ENCODE data around the gene LY6G5B. TPM values are rescaled to one million over a fixed set of nuclear protein-coding genes. Genes with fewer than 3 reads are reported as not detected.

Gene LY6G5B
- total RNA-seq, 1 donor from 2014 or later = 22.0 TPM

- H3K36me3 Mint-ChIP-seq = no peaks in the 10 kb centered on the region
Observed at GRCh38 chr6:31677955-31678354, 8.2 kb downstream of the LY6G5B start.

GRCh38 chr6:31680226-31681134 lies 10.7 kb downstream of the LY6G5B start, which contains the start of gene LY6G5C:
Gene LY6G5C (minus strand): TSS chr6:31681067. CDS start chr6:31680373, 694 bp downstream.
- peak within 1 kb of the TSS; percentile 87 for H3K4me3 Mint-ChIP-seq
- H3K9me3 Mint-ChIP-seq = no peaks in the 10 kb centered on the region
- peaks cover 20% of the 10 kb centered on the region for H3K4me1 Mint-ChIP-seq (ENCODE audit: unreplicated experiment)
- peak; percentile 82 for TF ChIP-seq CTCF (conservative IDR thresholded peaks at IDR 0.05)
- peak within 1 kb of the TSS; percentile 77 for H3K27ac Mint-ChIP-seq
- DNase-seq (ENCODE audit: extremely low spot score, unreplicated experiment) = peak; percentile 85
- H3K27me3 Mint-ChIP-seq = no peaks in the 10 kb centered on the region
- H3K36me3 Mint-ChIP-seq = no peaks in the 10 kb centered on the region

More at GRCh38 chr6:31677955-31678354, 8.2 kb downstream of the LY6G5B start:
- no peaks in the 10 kb centered on the region for H3K27me3 Mint-ChIP-seq
- H3K27ac Mint-ChIP-seq = no peak overlapping the region
- H3K4me1 Mint-ChIP-seq (ENCODE audit: unreplicated experiment) = peaks cover 13% of the 10 kb centered on the region
- DNase-seq (ENCODE audit: extremely low spot score, unreplicated experiment) = no peak
- no peak overlapping the region for H3K4me3 Mint-ChIP-seq
- H3K9me3 Mint-ChIP-seq = no peaks in the 10 kb centered on the region
- no peak for TF ChIP-seq CTCF (conservative IDR thresholded peaks at IDR 0.05)

- no peaks in the 10 kb centered on the region for H3K9me3 Mint-ChIP-seq
- H3K4me3 Mint-ChIP-seq = peak overlapping the region; percentile 87
- peaks cover 2% of the 10 kb centered on the region for H3K36me3 Mint-ChIP-seq
- peaks cover 20% of the 10 kb centered on the region for H3K4me1 Mint-ChIP-seq (ENCODE audit: unreplicated experiment)
- peak; percentile 18 for TF ChIP-seq CTCF (conservative IDR thresholded peaks at IDR 0.05)
- no peaks in the 10 kb centered on the region for H3K27me3 Mint-ChIP-seq
- peak overlapping the region; percentile 77 for H3K27ac Mint-ChIP-seq
- DNase-seq (ENCODE audit: extremely low spot score, unreplicated experiment) = no peak
Observed at GRCh38 chr6:31681135-31681671, 11.4 kb downstream of the LY6G5B start.

- peaks cover 20% of the 10 kb centered on the region for H3K4me1 Mint-ChIP-seq (ENCODE audit: unreplicated experiment)
- no peaks in the 10 kb centered on the region for H3K9me3 Mint-ChIP-seq
- no peaks in the 10 kb centered on the region for H3K27me3 Mint-ChIP-seq
- DNase-seq (ENCODE audit: extremely low spot score, unreplicated experiment) = no peak
- H3K27ac Mint-ChIP-seq = peak overlapping the region; percentile 95
- no peak for TF ChIP-seq CTCF (conservative IDR thresholded peaks at IDR 0.05)
- peaks cover 5% of the 10 kb centered on the region for H3K36me3 Mint-ChIP-seq
- peak overlapping the region; percentile 87 for H3K4me3 Mint-ChIP-seq
Observed at GRCh38 chr6:31683591-31683990, 13.8 kb downstream of the LY6G5B start.

- peaks cover 10% of the 10 kb centered on the region for H3K4me1 Mint-ChIP-seq (ENCODE audit: unreplicated experiment)
- H3K36me3 Mint-ChIP-seq = peaks cover 13% of the 10 kb centered on the region
- TF ChIP-seq CTCF (conservative IDR thresholded peaks at IDR 0.05) = no peak
- no peaks in the 10 kb centered on the region for H3K27me3 Mint-ChIP-seq
- H3K27ac Mint-ChIP-seq = peak overlapping the region; percentile 10
- DNase-seq (ENCODE audit: extremely low spot score, unreplicated experiment) = no peak
- H3K4me3 Mint-ChIP-seq = no peak overlapping the region
- no peaks in the 10 kb centered on the region for H3K9me3 Mint-ChIP-seq
Observed at GRCh38 chr6:31686483-31686882, 16.7 kb downstream of the LY6G5B start.

Data from type B pancreatic cell (in vitro differentiated cells).